ENCODE data around the gene CAMTA1. TPM values are rescaled to one million over a fixed set of nuclear protein-coding genes. Genes with fewer than 3 reads are reported as not detected.

Gene CAMTA1
- total RNA-seq, 2 experiments from 2014 or later, result 45.5 to 45.6 TPM

GRCh38 chr1:7094509-7094908 is 309.3 kb downstream of the CAMTA1 start:
- Mint-ChIP-seq H3K27me3 (no peaks in the 10 kb centered on the region), H3K27ac (no peak overlapping the region), H3K4me1 (no peaks in the 10 kb centered on the region), H3K9me3 (no peaks in the 10 kb centered on the region), H3K36me3 (no peaks in the 10 kb centered on the region), H3K4me3 (no peak overlapping the region)
- DNase-seq (no peak), ATAC-seq (ENCODE audit: low read depth) (no peak)
- POLR2A ChIA-PET, result no interaction called here

DNA sequence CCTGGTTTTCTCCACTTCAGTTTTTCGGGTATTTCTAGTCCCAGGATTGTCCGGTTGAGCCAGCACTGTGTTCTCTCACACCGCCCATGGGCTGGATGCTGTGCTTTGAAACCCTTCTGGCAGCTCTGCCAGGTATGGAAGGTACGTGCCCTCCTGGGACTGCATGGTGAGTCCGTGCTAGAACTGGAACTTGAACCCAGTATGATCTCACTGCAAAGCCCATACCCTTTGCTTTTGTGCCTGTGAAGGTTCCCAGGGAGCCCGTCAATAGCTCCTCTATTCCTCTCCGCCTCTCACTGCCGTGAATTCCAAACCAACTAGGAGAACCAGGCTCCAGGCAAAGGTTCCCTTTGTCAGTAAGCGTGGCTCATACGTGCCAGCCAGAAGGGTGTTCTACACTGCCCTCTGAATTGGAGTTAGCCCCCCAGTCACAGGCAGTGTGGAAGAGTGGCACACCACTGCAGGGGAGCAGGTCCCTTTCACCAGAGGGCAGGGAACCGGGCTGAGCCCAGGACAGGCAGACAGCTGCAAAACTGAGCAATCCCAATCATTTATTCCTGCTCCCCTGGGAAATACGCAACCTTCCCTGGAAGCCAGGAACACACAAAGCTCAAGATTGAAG is 310.2 kb downstream of the CAMTA1 start:
- POLR2A ChIA-PET, result no interaction called here
- no peak overlapping the region for H3K4me3 Mint-ChIP-seq
- DNase-seq (no peak), ATAC-seq (ENCODE audit: low read depth) (no peak)
- no peaks in the 10 kb centered on the region for H3K9me3 Mint-ChIP-seq
- H3K27ac Mint-ChIP-seq, result no peak overlapping the region
- H3K4me1 Mint-ChIP-seq, result no peaks in the 10 kb centered on the region
- no peaks in the 10 kb centered on the region for H3K27me3 Mint-ChIP-seq
- no peaks in the 10 kb centered on the region for H3K36me3 Mint-ChIP-seq

DNA sequence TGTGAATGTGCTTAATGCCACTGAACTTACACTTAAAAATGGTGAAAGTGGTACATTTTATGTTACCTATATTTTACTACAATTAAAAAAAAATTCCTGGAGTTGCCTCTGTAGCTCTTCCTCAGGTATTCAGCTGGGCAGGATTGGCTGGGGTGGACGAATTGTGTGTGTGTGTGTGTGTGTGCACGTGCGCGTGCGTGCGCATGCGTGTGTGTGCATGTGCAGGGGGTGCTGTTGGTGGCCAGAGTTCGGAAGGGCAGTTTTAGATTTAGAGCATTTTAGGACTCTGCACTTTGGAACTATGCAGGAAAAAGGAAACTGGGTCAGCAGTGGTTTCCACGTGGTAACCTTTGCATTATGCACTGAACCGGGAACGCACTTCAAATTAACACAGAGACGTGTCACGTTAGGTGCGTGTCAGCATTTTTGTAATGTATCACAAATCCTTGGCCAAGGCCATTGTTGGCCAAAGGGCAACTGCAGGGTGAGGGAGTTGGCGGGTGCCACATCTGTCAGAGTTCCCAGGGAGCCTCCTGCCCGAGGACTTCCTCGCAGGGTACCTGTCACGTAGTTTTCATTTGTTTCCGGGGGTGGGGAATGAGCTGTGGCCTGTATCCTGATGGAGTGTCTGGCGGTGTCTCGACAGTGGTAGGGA is 312.8 kb downstream of the CAMTA1 start:
- no peak overlapping the region for H3K4me3 Mint-ChIP-seq
- no peak for ATAC-seq (ENCODE audit: low read depth)
- no peaks in the 10 kb centered on the region for H3K27me3 Mint-ChIP-seq
- H3K36me3 Mint-ChIP-seq, result no peaks in the 10 kb centered on the region
- H3K4me1 Mint-ChIP-seq, result no peaks in the 10 kb centered on the region
- H3K9me3 Mint-ChIP-seq, result peaks cover 4% of the 10 kb centered on the region
- POLR2A ChIA-PET, result no interaction called here
- no peak for DNase-seq
- no peak overlapping the region for H3K27ac Mint-ChIP-seq

GRCh38 chr1:7098641-7099040 is 313.4 kb downstream of the CAMTA1 start:
- Mint-ChIP-seq H3K4me1 (no peaks in the 10 kb centered on the region), H3K27me3 (no peaks in the 10 kb centered on the region), H3K4me3 (no peak overlapping the region), H3K36me3 (no peaks in the 10 kb centered on the region), H3K9me3 (peaks cover 4% of the 10 kb centered on the region), H3K27ac (no peak overlapping the region)
- POLR2A ChIA-PET, result no interaction called here
- DNase-seq (no peak), ATAC-seq (ENCODE audit: low read depth) (no peak)

GRCh38 chr1:7100479-7100878 is 315.2 kb downstream of the CAMTA1 start:
- H3K4me1 Mint-ChIP-seq, result no peaks in the 10 kb centered on the region
- no peak for ATAC-seq (ENCODE audit: low read depth)
- H3K27ac Mint-ChIP-seq, result no peak overlapping the region
- H3K36me3 Mint-ChIP-seq, result no peaks in the 10 kb centered on the region
- no peaks in the 10 kb centered on the region for H3K27me3 Mint-ChIP-seq
- POLR2A ChIA-PET, result no interaction called here
- H3K4me3 Mint-ChIP-seq, result no peak overlapping the region
- no peak for DNase-seq
- peaks cover 4% of the 10 kb centered on the region for H3K9me3 Mint-ChIP-seq

GRCh38 chr1:7101187-7101586 is 315.9 kb downstream of the CAMTA1 start:
- DNase-seq (no peak), ATAC-seq (ENCODE audit: low read depth) (no peak)
- POLR2A ChIA-PET, result no interaction called here
- Mint-ChIP-seq H3K9me3 (peaks cover 4% of the 10 kb centered on the region), H3K27ac (no peak overlapping the region), H3K4me3 (no peak overlapping the region), H3K4me1 (no peaks in the 10 kb centered on the region), H3K36me3 (no peaks in the 10 kb centered on the region), H3K27me3 (peaks cover 2% of the 10 kb centered on the region)

DNA sequence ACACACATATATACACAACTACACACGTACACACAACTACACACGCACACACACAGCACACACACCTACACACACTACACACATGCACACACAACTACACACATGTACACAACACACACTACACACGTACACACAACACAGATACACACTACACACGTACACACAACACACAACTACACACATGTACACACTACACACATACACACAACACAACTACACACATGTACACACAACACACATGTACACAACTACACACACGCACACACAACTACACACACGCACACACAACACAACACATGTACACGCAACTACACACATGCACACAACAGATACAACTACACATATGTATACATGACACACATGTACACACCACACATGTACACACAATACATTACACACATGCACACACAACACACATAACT is 318.1 kb downstream of the CAMTA1 start:
- ATAC-seq (ENCODE audit: low read depth) (no peak), DNase-seq (no peak)
- Mint-ChIP-seq H3K27ac (no peak overlapping the region), H3K27me3 (peaks cover 2% of the 10 kb centered on the region), H3K4me3 (no peak overlapping the region), H3K4me1 (no peaks in the 10 kb centered on the region), H3K9me3 (peaks cover 4% of the 10 kb centered on the region), H3K36me3 (no peaks in the 10 kb centered on the region)
- POLR2A ChIA-PET, result no interaction called here

DNA sequence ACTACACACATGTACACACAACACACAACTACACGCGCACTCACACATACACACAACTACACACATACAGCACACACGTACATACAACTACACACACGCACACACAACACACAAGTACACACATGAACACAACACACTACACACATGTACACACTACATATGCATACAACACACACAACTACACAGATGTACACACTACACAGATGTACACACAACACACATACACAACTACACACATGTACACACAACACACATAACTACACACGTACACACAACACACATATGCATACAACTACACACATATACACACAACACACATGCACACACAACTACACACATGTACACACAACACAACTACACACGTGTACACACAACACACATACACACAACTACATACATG is 318.6 kb downstream of the CAMTA1 start:
- Mint-ChIP-seq H3K27me3 (peaks cover 2% of the 10 kb centered on the region), H3K4me1 (no peaks in the 10 kb centered on the region), H3K27ac (no peak overlapping the region), H3K36me3 (no peaks in the 10 kb centered on the region), H3K4me3 (no peak overlapping the region), H3K9me3 (peaks cover 4% of the 10 kb centered on the region)
- POLR2A ChIA-PET, result no interaction called here
- ATAC-seq (ENCODE audit: low read depth) (no peak), DNase-seq (no peak)

DNA sequence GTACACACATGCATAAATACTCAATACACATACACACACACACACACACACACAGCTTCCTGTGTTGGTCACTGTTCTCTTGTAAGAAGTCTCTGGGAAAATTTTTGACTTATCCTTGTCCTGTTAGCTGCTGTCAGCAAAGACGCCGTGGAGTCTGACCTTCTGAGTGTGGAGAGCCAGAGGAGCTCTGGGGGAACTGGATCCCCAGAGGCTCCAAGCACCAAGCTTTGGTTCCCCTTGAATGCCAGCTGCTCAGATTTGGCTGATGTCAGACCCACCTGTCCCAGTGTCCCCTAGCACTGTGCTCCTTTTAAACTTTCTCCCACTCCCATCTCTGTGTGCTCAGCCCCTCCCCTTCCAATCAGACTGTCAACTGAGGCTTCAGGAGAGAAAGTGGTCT is 319.1 kb downstream of the CAMTA1 start:
- H3K9me3 Mint-ChIP-seq, result peaks cover 4% of the 10 kb centered on the region
- POLR2A ChIA-PET, result no interaction called here
- no peak for ATAC-seq (ENCODE audit: low read depth)
- no peaks in the 10 kb centered on the region for H3K36me3 Mint-ChIP-seq
- H3K4me3 Mint-ChIP-seq, result no peak overlapping the region
- H3K27ac Mint-ChIP-seq, result no peak overlapping the region
- no peaks in the 10 kb centered on the region for H3K4me1 Mint-ChIP-seq
- DNase-seq, result no peak
- peaks cover 2% of the 10 kb centered on the region for H3K27me3 Mint-ChIP-seq

DNA sequence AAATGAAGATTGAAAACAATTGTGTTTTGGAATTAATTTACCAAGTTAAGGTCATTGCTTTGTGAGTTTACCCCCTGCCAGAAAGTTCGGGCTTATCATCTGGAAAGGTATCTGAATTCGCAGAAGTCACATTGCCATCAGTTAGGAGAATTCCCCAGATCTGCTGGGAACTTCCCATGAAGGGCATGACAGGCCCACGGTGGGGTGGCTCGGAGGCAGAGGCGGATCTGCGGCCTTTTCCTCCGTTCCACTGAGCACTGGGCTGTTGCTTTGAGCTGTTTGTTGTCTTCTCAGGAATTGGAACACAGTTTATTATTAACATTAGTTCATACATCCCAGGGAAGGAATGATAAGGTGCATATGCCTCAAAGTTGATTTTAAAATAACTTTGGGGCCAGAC is 320.0 kb downstream of the CAMTA1 start:
- Mint-ChIP-seq H3K4me1 (no peaks in the 10 kb centered on the region), H3K27ac (no peak overlapping the region), H3K4me3 (no peak overlapping the region), H3K27me3 (peaks cover 2% of the 10 kb centered on the region), H3K9me3 (peaks cover 4% of the 10 kb centered on the region), H3K36me3 (no peaks in the 10 kb centered on the region)
- POLR2A ChIA-PET, result no interaction called here
- ATAC-seq (ENCODE audit: low read depth) (no peak), DNase-seq (no peak)

DNA sequence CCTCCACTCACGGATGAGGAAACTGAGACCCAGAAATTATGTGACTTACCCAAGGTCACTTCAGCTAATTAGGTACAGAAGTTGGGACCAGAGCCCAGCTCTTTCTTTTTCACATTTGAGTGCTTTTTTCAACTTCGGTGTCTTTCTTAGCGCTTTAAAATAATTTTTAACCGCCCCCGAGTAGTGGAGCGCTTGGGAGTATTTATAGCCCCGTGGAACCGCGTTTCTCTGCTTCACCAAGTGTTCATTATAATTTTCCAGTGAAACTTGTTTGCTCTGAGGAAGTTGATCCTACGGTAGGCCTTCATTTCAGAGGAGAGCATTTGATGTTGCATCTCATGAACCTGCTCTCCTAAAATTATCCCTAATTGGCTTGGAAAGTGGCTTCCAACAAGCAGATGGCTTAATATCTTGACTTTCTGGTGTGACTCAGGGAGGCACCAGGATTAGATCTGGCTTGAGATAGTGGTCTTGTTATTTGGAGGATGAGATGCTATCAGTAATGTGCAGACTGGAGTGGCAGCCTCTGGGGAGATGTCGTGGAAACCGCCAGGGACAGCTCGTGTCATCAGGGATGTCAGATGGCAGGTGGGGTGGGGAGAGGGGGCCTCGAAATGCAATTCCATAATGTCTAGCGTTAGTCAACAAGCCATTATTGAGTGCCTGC is 321.3 kb downstream of the CAMTA1 start:
- ATAC-seq (ENCODE audit: low read depth) (no peak), DNase-seq (no peak)
- Mint-ChIP-seq H3K4me1 (no peaks in the 10 kb centered on the region), H3K27me3 (peaks cover 2% of the 10 kb centered on the region), H3K9me3 (peaks cover 3% of the 10 kb centered on the region), H3K27ac (no peak overlapping the region), H3K4me3 (no peak overlapping the region), H3K36me3 (no peaks in the 10 kb centered on the region)
- POLR2A ChIA-PET, result no interaction called here

DNA sequence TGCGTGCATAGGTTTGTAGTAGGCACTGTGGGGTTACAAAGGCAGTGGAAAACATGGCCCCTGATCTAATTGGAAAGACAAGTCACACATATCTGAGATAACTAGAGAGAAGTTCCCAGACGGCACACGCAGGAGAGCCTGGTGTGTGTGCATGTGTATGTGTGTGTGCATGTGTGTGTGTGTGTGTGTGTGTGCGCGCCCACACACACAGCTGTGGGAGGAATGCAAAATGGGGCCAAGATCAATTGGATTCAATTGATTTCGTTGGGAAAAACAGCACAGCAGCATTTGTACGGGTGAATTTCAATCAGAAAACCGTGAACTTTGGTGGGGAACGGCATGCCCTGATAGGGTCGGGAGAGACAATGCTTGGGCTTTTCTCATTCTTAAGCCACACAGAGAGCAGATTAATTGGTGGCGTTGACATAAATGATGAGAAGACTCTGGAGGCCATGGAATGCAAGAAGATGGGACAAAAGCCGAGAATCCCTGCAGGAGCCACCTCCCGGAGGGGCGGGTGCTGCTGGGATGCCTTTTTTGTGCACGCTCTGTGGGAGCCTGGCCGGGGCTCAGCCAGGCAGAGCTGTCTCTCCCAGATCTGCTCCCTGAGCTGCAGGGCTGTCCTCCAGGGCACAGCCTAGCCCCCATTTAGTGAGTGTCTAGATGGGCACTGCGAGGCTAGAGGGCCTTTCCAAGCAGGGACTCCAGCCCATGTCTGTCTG is 322.0 kb downstream of the CAMTA1 start:
- no peaks in the 10 kb centered on the region for H3K9me3 Mint-ChIP-seq

DNA sequence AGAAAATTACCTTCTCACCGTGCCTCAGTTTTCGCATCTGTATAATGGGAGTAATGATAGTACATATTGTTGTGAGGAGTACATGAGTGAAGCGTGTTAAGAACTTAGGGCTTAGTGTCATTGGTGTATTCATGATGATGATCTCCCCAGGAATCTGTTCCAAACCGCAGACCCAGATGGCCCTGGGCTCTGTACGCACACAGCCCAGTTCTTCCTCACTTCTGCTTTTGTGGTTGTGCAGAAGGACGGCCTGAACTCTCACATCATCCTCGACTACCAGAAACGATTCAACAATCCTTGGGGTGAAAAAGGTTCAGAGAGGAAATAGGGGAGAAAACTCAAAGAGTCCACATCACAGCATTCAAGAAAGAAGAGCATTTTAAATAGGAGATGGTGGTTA is 323.0 kb downstream of the CAMTA1 start:
- POLR2A ChIA-PET, result no interaction called here
- Mint-ChIP-seq H3K4me3 (no peak overlapping the region), H3K36me3 (no peaks in the 10 kb centered on the region), H3K9me3 (no peaks in the 10 kb centered on the region), H3K4me1 (no peaks in the 10 kb centered on the region), H3K27ac (no peak overlapping the region), H3K27me3 (peaks cover 2% of the 10 kb centered on the region)
- no peak for DNase-seq
- no peak for ATAC-seq (ENCODE audit: low read depth)

More for the DNA sequence above, 322.0 kb downstream of the CAMTA1 start:
- Mint-ChIP-seq H3K4me1 (no peaks in the 10 kb centered on the region), H3K36me3 (no peaks in the 10 kb centered on the region), H3K27ac (no peak overlapping the region), H3K4me3 (no peak overlapping the region), H3K27me3 (peaks cover 2% of the 10 kb centered on the region)
- ATAC-seq (ENCODE audit: low read depth) (no peak), DNase-seq (no peak)
- POLR2A ChIA-PET, result no interaction called here

DNA sequence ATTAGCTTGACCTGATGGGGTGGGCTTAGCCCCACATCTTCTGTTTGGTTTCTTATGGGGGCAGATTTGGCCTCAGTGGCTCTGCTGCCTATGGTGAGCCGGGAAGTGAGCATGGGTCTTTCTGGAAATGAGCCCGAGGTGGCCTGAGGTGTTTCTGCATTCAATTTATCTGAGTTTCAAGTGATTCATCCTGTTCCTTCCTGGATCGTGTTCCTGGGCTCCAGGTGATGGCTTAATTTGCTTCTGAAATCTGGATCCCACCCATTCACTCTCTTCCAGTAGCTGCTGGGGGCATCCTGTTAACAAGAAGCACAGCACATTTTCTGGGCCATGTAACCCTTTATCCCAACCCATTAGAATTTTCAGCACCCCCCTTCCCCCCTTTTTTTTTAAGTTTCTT is 324.6 kb downstream of the CAMTA1 start:
- POLR2A ChIA-PET, result no interaction called here
- H3K27me3 Mint-ChIP-seq, result peaks cover 2% of the 10 kb centered on the region
- H3K4me3 Mint-ChIP-seq, result no peak overlapping the region
- H3K4me1 Mint-ChIP-seq, result no peaks in the 10 kb centered on the region
- ATAC-seq (ENCODE audit: low read depth) (no peak), DNase-seq (no peak)
- no peak overlapping the region for H3K27ac Mint-ChIP-seq
- H3K36me3 Mint-ChIP-seq, result no peaks in the 10 kb centered on the region
- H3K9me3 Mint-ChIP-seq, result no peaks in the 10 kb centered on the region
